SK-N-SH treated with all-trans-retinoic acid at 6 μM for 48 hours (cell line): ENCODE measurements around the gene ZNF70.

Source experiments
- ATAC-seq: fragments of 200-7000 bp; cut with Tn5 transposase; 3 replicates; pipeline ENCODE4 v1.9.1; 2020; ENCODE audit warnings: mild to moderate bottlenecking, moderate library complexity
- ARNTL ChIP-seq: fragments of 450-650 bp; formaldehyde crosslinking; IDR thresholded peaks from 2 replicates; pipeline ENCODE4 v1.5.0; 2020; ENCODE audit warnings: low read depth, mild to moderate bottlenecking, moderate library complexity, borderline replicate concordance
- BACH2 ChIP-seq: fragments of 250-450 bp; sonication (Bioruptor Pico); IDR thresholded peaks from 2 replicates; pipeline ENCODE4 v1.9.0; 2021; ENCODE audit warnings: mild to moderate bottlenecking, borderline replicate concordance
- CSDC2 ChIP-seq: fragments of 250-450 bp; sonication (Bioruptor Pico); IDR thresholded peaks from 2 replicates; pipeline ENCODE4 v1.5.0; 2020; ENCODE audit warnings: mild to moderate bottlenecking, moderate library complexity
- ESRRG ChIP-seq: fragments of 250-450 bp; sonication (Bioruptor Pico); IDR thresholded peaks from 2 replicates; pipeline ENCODE4 v1.6.1; 2021; ENCODE audit warnings: mild to moderate bottlenecking
- GLIS3 ChIP-seq: fragments of 250-450 bp; sonication (Bioruptor Pico); IDR thresholded peaks from 2 replicates; pipeline ENCODE4 v1.5.0; 2020; ENCODE audit warnings: mild to moderate bottlenecking, moderate library complexity
- ISL1 ChIP-seq: fragments of 250-450 bp; sonication (Bioruptor Pico); IDR thresholded peaks from 2 replicates; pipeline ENCODE4 v2.1.2; 2022; ENCODE audit warnings: mild to moderate bottlenecking, moderate library complexity
- OSR1 ChIP-seq: fragments of 250-450 bp; sonication (Bioruptor Pico); IDR thresholded peaks from 2 replicates; pipeline ENCODE4 v1.8.0; 2022; ENCODE audit warnings: moderate library complexity, mild to moderate bottlenecking, inconsistent platforms
- PPARA ChIP-seq: fragments of 250-450 bp; sonication (Bioruptor Pico); IDR thresholded peaks from 2 replicates; pipeline ENCODE4 v1.5.0; 2020; ENCODE audit warnings: mild to moderate bottlenecking, borderline replicate concordance
- RARB ChIP-seq: fragments of 250-450 bp; sonication (Bioruptor Pico); IDR thresholded peaks from 2 replicates; pipeline ENCODE4 v1.8.0; 2021; ENCODE audit warnings: mild to moderate bottlenecking, moderate library complexity
- SNAI2 ChIP-seq: fragments of 250-450 bp; sonication (Bioruptor Pico); IDR thresholded peaks from 2 replicates; pipeline ENCODE4 v1.5.0; 2020; ENCODE audit warnings: mild to moderate bottlenecking, moderate library complexity
- TCF4 ChIP-seq: fragments of 250-450 bp; sonication (Bioruptor Pico); IDR thresholded peaks from 2 replicates; pipeline ENCODE4 v1.8.0; 2021; ENCODE audit warnings: mild to moderate bottlenecking, moderate library complexity, borderline replicate concordance
- TOX ChIP-seq: fragments of 250-450 bp; sonication (Bioruptor Pico); IDR thresholded peaks from 2 replicates; pipeline ENCODE4 v1.8.0; 2021; ENCODE audit warnings: mild to moderate bottlenecking, moderate library complexity, borderline replicate concordance
- ZC3H10 ChIP-seq: fragments of 250-450 bp; sonication (Bioruptor Pico); IDR thresholded peaks from 2 replicates; pipeline ENCODE4 v1.5.1; 2021; ENCODE audit warnings: mild to moderate bottlenecking, moderate library complexity
- ZFP30 ChIP-seq: fragments of 450-650 bp; formaldehyde crosslinking; IDR thresholded peaks from 2 replicates; pipeline ENCODE4 v1.5.0; 2022; ENCODE audit warnings: mild to moderate bottlenecking, moderate library complexity
- ZNF565 ChIP-seq: fragments of 450-650 bp; formaldehyde crosslinking; conservative IDR thresholded peaks from 2 replicates; pipeline ENCODE4 v1.5.0; 2020; ENCODE audit warnings: low read depth, mild to moderate bottlenecking, moderate library complexity
- ZNF70 ChIP-seq: fragments of 450-650 bp; formaldehyde crosslinking; IDR thresholded peaks from 2 replicates; pipeline ENCODE4 v1.5.0; 2020; ENCODE audit warnings: mild to moderate bottlenecking, moderate library complexity
- ZNF8 ChIP-seq: fragments of 450-650 bp; formaldehyde crosslinking; IDR thresholded peaks from 2 replicates; pipeline ENCODE4 v1.5.0; 2020; ENCODE audit warnings: mild to moderate bottlenecking, moderate library complexity
- TF ChIP-seq, protein P1 (sequence below): fragments of 250-450 bp; sonication (Bioruptor Pico); IDR thresholded peaks from 2 replicates; pipeline ENCODE4 v1.5.1; 2020; ENCODE audit warnings: low read depth, mild to moderate bottlenecking, moderate library complexity
- TF ChIP-seq, protein P2 (sequence below): fragments of 250-450 bp; sonication (Bioruptor Pico); IDR thresholded peaks from 2 replicates; pipeline ENCODE4 v1.5.0; 2020; ENCODE audit warnings: mild to moderate bottlenecking, moderate library complexity
- TF ChIP-seq, protein P3 (sequence below): fragments of 250-450 bp; sonication (Bioruptor Pico); IDR thresholded peaks from 2 replicates; pipeline ENCODE4 v1.5.1; 2021; ENCODE audit warnings: mild to moderate bottlenecking, moderate library complexity
- TF ChIP-seq, protein P4 (sequence below): fragments of 250-450 bp; sonication (Bioruptor Pico); IDR thresholded peaks from 2 replicates; pipeline ENCODE4 v1.8.0; 2020; ENCODE audit warnings: mild to moderate bottlenecking, moderate library complexity, borderline replicate concordance

Gene ZNF70

DNA sequence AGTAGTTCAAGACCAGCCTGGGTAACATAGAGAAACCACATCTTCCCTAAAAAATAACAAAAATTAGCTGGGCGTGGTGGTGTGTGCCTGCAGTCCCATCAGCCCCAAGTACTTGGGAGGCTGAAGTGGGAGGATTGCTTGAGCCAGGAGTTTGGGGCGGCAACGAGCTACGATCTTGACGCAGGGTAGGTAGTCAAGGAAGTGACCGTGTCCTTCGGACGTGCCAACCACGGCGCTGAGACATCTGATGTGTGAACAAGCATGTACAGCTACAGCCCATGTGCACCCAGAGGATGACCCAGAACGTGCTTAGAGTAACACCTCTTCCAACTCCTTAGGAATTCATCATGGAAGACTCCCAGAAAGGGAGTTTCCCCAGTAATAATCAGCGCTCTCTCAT lies 38.7 kb downstream of the ZNF70 start:
- TF ChIP-seq BACH2 (CRISPR knock-in tag) (no peak), OSR1 (CRISPR knock-in tag) (no peak), ISL1 (CRISPR knock-in tag) (no peak), ZFP30 (CRISPR knock-in tag) (no peak), PPARA (no peak), ARNTL (CRISPR knock-in tag) (no peak), GLIS3 (CRISPR knock-in tag) (no peak), TOX (CRISPR knock-in tag) (no peak), CSDC2 (CRISPR knock-in tag) (no peak), TCF4 (no peak), ZC3H10 (no peak), ESRRG (CRISPR knock-in tag) (no peak), RARB (CRISPR knock-in tag) (no peak)
- TF ChIP-seq, protein P1, sequence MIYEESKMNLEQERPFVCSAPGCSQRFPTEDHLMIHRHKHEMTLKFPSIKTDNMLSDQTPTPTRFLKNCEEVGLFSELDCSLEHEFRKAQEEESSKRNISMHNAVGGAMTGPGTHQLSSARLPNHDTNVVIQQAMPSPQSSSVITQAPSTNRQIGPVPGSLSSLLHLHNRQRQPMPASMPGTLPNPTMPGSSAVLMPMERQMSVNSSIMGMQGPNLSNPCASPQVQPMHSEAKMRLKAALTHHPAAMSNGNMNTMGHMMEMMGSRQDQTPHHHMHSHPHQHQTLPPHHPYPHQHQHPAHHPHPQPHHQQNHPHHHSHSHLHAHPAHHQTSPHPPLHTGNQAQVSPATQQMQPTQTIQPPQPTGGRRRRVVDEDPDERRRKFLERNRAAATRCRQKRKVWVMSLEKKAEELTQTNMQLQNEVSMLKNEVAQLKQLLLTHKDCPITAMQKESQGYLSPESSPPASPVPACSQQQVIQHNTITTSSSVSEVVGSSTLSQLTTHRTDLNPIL (CRISPR knock-in tag): no peak
- TF ChIP-seq, protein P2, sequence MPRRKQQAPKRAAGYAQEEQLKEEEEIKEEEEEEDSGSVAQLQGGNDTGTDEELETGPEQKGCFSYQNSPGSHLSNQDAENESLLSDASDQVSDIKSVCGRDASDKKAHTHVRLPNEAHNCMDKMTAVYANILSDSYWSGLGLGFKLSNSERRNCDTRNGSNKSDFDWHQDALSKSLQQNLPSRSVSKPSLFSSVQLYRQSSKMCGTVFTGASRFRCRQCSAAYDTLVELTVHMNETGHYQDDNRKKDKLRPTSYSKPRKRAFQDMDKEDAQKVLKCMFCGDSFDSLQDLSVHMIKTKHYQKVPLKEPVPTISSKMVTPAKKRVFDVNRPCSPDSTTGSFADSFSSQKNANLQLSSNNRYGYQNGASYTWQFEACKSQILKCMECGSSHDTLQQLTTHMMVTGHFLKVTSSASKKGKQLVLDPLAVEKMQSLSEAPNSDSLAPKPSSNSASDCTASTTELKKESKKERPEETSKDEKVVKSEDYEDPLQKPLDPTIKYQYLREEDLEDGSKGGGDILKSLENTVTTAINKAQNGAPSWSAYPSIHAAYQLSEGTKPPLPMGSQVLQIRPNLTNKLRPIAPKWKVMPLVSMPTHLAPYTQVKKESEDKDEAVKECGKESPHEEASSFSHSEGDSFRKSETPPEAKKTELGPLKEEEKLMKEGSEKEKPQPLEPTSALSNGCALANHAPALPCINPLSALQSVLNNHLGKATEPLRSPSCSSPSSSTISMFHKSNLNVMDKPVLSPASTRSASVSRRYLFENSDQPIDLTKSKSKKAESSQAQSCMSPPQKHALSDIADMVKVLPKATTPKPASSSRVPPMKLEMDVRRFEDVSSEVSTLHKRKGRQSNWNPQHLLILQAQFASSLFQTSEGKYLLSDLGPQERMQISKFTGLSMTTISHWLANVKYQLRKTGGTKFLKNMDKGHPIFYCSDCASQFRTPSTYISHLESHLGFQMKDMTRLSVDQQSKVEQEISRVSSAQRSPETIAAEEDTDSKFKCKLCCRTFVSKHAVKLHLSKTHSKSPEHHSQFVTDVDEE: no peak
- TF ChIP-seq, protein P3, sequence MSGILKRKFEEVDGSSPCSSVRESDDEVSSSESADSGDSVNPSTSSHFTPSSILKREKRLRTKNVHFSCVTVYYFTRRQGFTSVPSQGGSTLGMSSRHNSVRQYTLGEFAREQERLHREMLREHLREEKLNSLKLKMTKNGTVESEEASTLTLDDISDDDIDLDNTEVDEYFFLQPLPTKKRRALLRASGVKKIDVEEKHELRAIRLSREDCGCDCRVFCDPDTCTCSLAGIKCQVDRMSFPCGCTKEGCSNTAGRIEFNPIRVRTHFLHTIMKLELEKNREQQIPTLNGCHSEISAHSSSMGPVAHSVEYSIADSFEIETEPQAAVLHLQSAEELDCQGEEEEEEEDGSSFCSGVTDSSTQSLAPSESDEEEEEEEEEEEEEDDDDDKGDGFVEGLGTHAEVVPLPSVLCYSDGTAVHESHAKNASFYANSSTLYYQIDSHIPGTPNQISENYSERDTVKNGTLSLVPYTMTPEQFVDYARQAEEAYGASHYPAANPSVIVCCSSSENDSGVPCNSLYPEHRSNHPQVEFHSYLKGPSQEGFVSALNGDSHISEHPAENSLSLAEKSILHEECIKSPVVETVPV (CRISPR knock-in tag): no peak
- no peak for ATAC-seq

DNA sequence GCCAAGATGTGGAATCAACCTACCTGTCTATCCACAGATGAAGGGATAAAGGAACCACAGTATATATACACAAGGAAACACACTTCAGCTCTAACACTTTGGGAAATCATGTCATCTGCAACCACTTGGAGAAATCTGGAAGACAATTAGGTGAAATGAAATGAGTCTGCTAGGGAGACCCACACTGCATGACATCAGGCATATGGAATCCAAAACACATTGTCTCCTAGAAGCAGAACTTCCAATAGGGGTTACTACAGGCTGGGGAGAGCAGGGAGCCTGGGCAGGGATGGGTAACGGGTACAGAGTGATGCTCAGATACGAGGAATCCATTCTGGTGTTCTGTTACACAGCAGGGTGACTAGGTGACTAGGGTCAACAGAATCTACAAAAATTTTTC lies 41.8 kb downstream of the ZNF70 start:
- TF ChIP-seq ISL1 (CRISPR knock-in tag) (no peak), ZNF565 (no peak), SNAI2 (no peak), ESRRG (CRISPR knock-in tag) (no peak)
- TF ChIP-seq, protein P2: no peak
- TF ChIP-seq, protein P3 (CRISPR knock-in tag): no peak
- TF ChIP-seq, all 23 proteins: peak for 0

DNA sequence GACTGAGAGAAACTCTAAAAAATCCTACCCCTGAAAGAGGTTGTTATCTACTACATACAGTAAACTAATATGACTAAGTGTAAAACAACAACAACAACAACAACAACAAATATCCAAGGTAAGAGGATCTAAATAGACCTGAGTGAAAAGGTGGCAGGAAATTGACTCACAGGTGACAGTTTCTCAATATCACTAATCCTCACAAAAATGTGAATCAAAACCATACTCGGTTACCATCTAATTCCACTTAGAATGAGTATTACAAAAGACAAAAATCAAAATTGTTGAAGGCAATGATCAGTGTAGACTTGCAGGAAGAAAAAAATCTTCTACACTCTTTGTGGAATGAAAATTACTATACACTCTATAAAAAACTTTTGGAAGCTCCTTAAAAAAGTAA lies 42.6 kb downstream of the ZNF70 start:
- no peak for TF ChIP-seq ZNF70 (CRISPR knock-in tag)
- no peak for TF ChIP-seq ZFP30 (CRISPR knock-in tag)
- no peak for TF ChIP-seq ZNF8 (CRISPR knock-in tag)
- no peak for TF ChIP-seq ISL1 (CRISPR knock-in tag)
- TF ChIP-seq, protein P4, sequence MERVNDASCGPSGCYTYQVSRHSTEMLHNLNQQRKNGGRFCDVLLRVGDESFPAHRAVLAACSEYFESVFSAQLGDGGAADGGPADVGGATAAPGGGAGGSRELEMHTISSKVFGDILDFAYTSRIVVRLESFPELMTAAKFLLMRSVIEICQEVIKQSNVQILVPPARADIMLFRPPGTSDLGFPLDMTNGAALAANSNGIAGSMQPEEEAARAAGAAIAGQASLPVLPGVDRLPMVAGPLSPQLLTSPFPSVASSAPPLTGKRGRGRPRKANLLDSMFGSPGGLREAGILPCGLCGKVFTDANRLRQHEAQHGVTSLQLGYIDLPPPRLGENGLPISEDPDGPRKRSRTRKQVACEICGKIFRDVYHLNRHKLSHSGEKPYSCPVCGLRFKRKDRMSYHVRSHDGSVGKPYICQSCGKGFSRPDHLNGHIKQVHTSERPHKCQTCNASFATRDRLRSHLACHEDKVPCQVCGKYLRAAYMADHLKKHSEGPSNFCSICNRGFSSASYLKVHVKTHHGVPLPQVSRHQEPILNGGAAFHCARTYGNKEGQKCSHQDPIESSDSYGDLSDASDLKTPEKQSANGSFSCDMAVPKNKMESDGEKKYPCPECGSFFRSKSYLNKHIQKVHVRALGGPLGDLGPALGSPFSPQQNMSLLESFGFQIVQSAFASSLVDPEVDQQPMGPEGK (CRISPR knock-in tag): no peak
- ATAC-seq: no peak

More for the DNA sequence above, 41.8 kb downstream of the ZNF70 start:
- ATAC-seq: no peak
